ENCODE data around the gene CYBA.
"Not testable (repeated sequence)": the region's sequence is repeated elsewhere in the genome, so short reads cannot be mapped to it uniquely, and the experiment has no call there.

Gene CYBA

GRCh38 chr16:88686439-88687253 lies 35.8 kb upstream of the CYBA start, which contains the start of gene SNAI3:
Gene SNAI3 (minus strand): TSS chr16:88686507. CDS start chr16:88686406, 101 bp downstream.
- in situ Hi-C loops (cut with MboI; ENCODE audit: low sequenced_read_pairs) = no loop called here

GRCh38 chr16:88686062-88686438 lies 35.2 kb upstream of the CYBA start:
- in situ Hi-C loops (cut with MboI; ENCODE audit: low sequenced_read_pairs) = no loop called here

- in situ Hi-C loops (cut with MboI; ENCODE audit: low sequenced_read_pairs) = no loop called here
These were observed 34.6 kb upstream of the CYBA start for GRCh38 chr16:88685156-88686061.

- in situ Hi-C loops (cut with MboI; ENCODE audit: low sequenced_read_pairs) = no loop called here
These were observed 33.8 kb upstream of the CYBA start for GRCh38 chr16:88684569-88685155.

GRCh38 chr16:88681709-88682451 lies 31.0 kb upstream of the CYBA start:
- in situ Hi-C loops (cut with MboI; ENCODE audit: low sequenced_read_pairs) = no loop called here

GRCh38 chr16:88681084-88681680 lies 30.3 kb upstream of the CYBA start:
- in situ Hi-C loops (cut with MboI; ENCODE audit: low sequenced_read_pairs) = no loop called here

GRCh38 chr16:88680554-88681083 lies 29.8 kb upstream of the CYBA start:
- in situ Hi-C loops (cut with MboI; ENCODE audit: low sequenced_read_pairs) = no loop called here

GRCh38 chr16:88678224-88678979 lies 27.5 kb upstream of the CYBA start:
- in situ Hi-C loops (cut with MboI; ENCODE audit: low sequenced_read_pairs) = no loop called here

GRCh38 chr16:88677721-88678120 lies 26.9 kb upstream of the CYBA start:
- in situ Hi-C loops (cut with MboI; ENCODE audit: low sequenced_read_pairs) = no loop called here

- in situ Hi-C loops (cut with MboI; ENCODE audit: low sequenced_read_pairs) = no loop called here
These were observed 25.8 kb upstream of the CYBA start for GRCh38 chr16:88676502-88677242.

GRCh38 chr16:88673716-88674379 lies 23.0 kb upstream of the CYBA start:
- in situ Hi-C loops (cut with MboI; ENCODE audit: low sequenced_read_pairs) = no loop called here

GRCh38 chr16:88672776-88673175 lies 21.9 kb upstream of the CYBA start:
- in situ Hi-C loops (cut with MboI; ENCODE audit: low sequenced_read_pairs) = no loop called here

- in situ Hi-C loops (cut with MboI; ENCODE audit: low sequenced_read_pairs) = no loop called here
These were observed 21.0 kb upstream of the CYBA start for GRCh38 chr16:88671806-88672205.

- in situ Hi-C loops (cut with MboI; ENCODE audit: low sequenced_read_pairs) = no loop called here
These were observed 19.1 kb upstream of the CYBA start for GRCh38 chr16:88669980-88670379.

- in situ Hi-C loops (cut with MboI; ENCODE audit: low sequenced_read_pairs) = not testable (repeated sequence)
These were observed 18.6 kb upstream of the CYBA start for GRCh38 chr16:88669493-88669892.

GRCh38 chr16:88667461-88667860 lies 16.6 kb upstream of the CYBA start:
- in situ Hi-C loops (cut with MboI; ENCODE audit: low sequenced_read_pairs) = no loop called here

GRCh38 chr16:88665570-88665969 lies 14.7 kb upstream of the CYBA start:
- in situ Hi-C loops (cut with MboI; ENCODE audit: low sequenced_read_pairs) = no loop called here

GRCh38 chr16:88665148-88665547 lies 14.3 kb upstream of the CYBA start:
- in situ Hi-C loops (cut with MboI; ENCODE audit: low sequenced_read_pairs) = no loop called here

All from HL-60/S4 treated with phorbol 12-myristate 13-acetate at 8.2 ng/mL for 4 days and 3 days (cell line).